IPS-18c (cell line): ENCODE data around the gene PHC3.

Experiments
- H3K4me3 ChIP-seq: 2 replicates; pipeline ENCODE4 v1.7.0; 2013; ENCODE audit warnings: low read depth, mild to moderate bottlenecking, low read length, moderate library complexity; ENCODE audit not compliant: insufficient read depth
- H3K9me3 ChIP-seq: one replicate; pipeline ENCODE4 v1.6.1; 2013; ENCODE audit warnings: mild to moderate bottlenecking, low read length, moderate library complexity; ENCODE audit not compliant: control insufficient read depth, insufficient read depth

Gene PHC3

GRCh38 chr3:170098753-170099152, 82.8 kb downstream of the PHC3 start:
- H3K4me3 ChIP-seq, result no peak overlapping the region

GRCh38 chr3:170096342-170096741, 85.2 kb downstream of the PHC3 start:
- Histone ChIP-seq H3K9me3 (no peaks in the 10 kb centered on the region), H3K4me3 (no peak overlapping the region)

More at GRCh38 chr3:170098753-170099152, 82.8 kb downstream of the PHC3 start:
- H3K9me3 ChIP-seq, result no peaks in the 10 kb centered on the region

- Histone ChIP-seq H3K4me3 (no peak overlapping the region), H3K9me3 (no peaks in the 10 kb centered on the region)
Observed at GRCh38 chr3:170095771-170096170, 85.8 kb downstream of the PHC3 start.

GRCh38 chr3:170092907-170093306, 88.6 kb downstream of the PHC3 start:
- Histone ChIP-seq H3K9me3 (no peaks in the 10 kb centered on the region), H3K4me3 (no peak overlapping the region)

- Histone ChIP-seq H3K9me3 (no peaks in the 10 kb centered on the region), H3K4me3 (no peak overlapping the region)
Observed at GRCh38 chr3:170090601-170090981, 90.9 kb downstream of the PHC3 start.

GRCh38 chr3:170089862-170090600, 91.5 kb downstream of the PHC3 start:
- H3K4me3 ChIP-seq, result no peak overlapping the region
- H3K9me3 ChIP-seq, result no peaks in the 10 kb centered on the region

- Histone ChIP-seq H3K4me3 (no peak overlapping the region), H3K9me3 (no peaks in the 10 kb centered on the region)
Observed at GRCh38 chr3:170085396-170085795, 96.1 kb downstream of the PHC3 start.

- H3K4me3 ChIP-seq, result no peak overlapping the region
- no peaks in the 10 kb centered on the region for H3K9me3 ChIP-seq
Observed at GRCh38 chr3:170083343-170083742, 98.2 kb downstream of the PHC3 start.

- no peaks in the 10 kb centered on the region for H3K9me3 ChIP-seq
- H3K4me3 ChIP-seq, result no peak overlapping the region
Observed at GRCh38 chr3:170081079-170081741, 100.3 kb downstream of the PHC3 start.

- Histone ChIP-seq H3K4me3 (no peak overlapping the region), H3K9me3 (no peaks in the 10 kb centered on the region)
Observed at GRCh38 chr3:170080605-170081004, 100.9 kb downstream of the PHC3 start.

- no peak overlapping the region for H3K4me3 ChIP-seq
- H3K9me3 ChIP-seq, result no peaks in the 10 kb centered on the region
Observed at GRCh38 chr3:170079536-170080165, 101.9 kb downstream of the PHC3 start.

- Histone ChIP-seq H3K9me3 (no peaks in the 10 kb centered on the region), H3K4me3 (no peak overlapping the region)
Observed at GRCh38 chr3:170078620-170079281, 102.8 kb downstream of the PHC3 start.

GRCh38 chr3:170077361-170077760, 104.2 kb downstream of the PHC3 start:
- Histone ChIP-seq H3K4me3 (no peak overlapping the region), H3K9me3 (no peaks in the 10 kb centered on the region)

GRCh38 chr3:170076715-170077238, 104.8 kb downstream of the PHC3 start:
- H3K4me3 ChIP-seq, result no peak overlapping the region
- H3K9me3 ChIP-seq, result no peaks in the 10 kb centered on the region

- H3K9me3 ChIP-seq, result no peaks in the 10 kb centered on the region
- H3K4me3 ChIP-seq, result no peak overlapping the region
Observed at GRCh38 chr3:170075441-170076091, 106.0 kb downstream of the PHC3 start.

- Histone ChIP-seq H3K4me3 (no peak overlapping the region), H3K9me3 (no peaks in the 10 kb centered on the region)
Observed at GRCh38 chr3:170064108-170064507, 117.4 kb downstream of the PHC3 start.

GRCh38 chr3:170063691-170064090, 117.8 kb downstream of the PHC3 start:
- no peak overlapping the region for H3K4me3 ChIP-seq
- H3K9me3 ChIP-seq, result no peaks in the 10 kb centered on the region
